ENCODE measurements around the gene MASP1.

The MASP1 gene, protein sequence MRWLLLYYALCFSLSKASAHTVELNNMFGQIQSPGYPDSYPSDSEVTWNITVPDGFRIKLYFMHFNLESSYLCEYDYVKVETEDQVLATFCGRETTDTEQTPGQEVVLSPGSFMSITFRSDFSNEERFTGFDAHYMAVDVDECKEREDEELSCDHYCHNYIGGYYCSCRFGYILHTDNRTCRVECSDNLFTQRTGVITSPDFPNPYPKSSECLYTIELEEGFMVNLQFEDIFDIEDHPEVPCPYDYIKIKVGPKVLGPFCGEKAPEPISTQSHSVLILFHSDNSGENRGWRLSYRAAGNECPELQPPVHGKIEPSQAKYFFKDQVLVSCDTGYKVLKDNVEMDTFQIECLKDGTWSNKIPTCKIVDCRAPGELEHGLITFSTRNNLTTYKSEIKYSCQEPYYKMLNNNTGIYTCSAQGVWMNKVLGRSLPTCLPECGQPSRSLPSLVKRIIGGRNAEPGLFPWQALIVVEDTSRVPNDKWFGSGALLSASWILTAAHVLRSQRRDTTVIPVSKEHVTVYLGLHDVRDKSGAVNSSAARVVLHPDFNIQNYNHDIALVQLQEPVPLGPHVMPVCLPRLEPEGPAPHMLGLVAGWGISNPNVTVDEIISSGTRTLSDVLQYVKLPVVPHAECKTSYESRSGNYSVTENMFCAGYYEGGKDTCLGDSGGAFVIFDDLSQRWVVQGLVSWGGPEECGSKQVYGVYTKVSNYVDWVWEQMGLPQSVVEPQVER

DNA sequence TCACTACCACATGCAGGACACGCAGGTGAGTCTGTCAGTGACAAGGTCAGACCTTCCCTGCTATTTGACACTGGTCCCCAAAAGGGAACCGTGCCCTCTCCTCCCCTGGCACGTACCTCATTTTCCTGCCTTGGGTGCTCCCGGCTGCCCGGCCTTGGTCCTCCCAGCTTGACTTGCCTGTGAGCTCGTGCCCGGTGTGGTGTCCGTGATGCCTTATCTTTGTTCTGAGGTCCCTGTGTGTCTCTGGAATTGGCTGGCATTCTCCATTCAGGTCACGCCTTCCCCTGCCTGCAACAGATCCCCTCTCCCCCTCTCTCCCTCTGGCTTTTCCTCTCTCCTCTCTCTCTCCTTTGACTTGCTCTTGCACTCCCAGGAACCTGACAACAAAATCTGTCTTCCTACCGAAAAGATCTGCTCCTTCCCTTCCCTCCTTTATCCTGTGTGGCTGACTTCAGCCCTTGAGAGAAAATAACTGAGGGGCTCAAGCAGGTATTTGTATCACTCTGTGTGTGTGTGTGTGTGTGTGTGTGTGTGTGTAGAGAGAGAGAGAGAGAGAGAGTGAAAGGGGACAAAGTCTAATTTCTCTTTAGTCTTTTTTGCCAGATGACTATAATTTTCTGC lies at the start of gene MASP1:
MASP1 (minus strand) TSS at position 226 of the 621 bp plus-strand sequence; CDS start at position 121, 105 bp downstream.
- DNase-seq (ENCODE audit: extremely low spot score) = no peak
- ChIA-PET POLR2A (no interaction called here), CTCF (interaction anchor here (1.1 to 3.3 kb wide), 2 partner anchors 16 to 387 kb away, joined by 4 to 11 read pairs; no protein-coding TSS in a partner anchor)
- TF ChIP-seq, protein P1, sequence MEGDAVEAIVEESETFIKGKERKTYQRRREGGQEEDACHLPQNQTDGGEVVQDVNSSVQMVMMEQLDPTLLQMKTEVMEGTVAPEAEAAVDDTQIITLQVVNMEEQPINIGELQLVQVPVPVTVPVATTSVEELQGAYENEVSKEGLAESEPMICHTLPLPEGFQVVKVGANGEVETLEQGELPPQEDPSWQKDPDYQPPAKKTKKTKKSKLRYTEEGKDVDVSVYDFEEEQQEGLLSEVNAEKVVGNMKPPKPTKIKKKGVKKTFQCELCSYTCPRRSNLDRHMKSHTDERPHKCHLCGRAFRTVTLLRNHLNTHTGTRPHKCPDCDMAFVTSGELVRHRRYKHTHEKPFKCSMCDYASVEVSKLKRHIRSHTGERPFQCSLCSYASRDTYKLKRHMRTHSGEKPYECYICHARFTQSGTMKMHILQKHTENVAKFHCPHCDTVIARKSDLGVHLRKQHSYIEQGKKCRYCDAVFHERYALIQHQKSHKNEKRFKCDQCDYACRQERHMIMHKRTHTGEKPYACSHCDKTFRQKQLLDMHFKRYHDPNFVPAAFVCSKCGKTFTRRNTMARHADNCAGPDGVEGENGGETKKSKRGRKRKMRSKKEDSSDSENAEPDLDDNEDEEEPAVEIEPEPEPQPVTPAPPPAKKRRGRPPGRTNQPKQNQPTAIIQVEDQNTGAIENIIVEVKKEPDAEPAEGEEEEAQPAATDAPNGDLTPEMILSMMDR (IDR thresholded peaks at IDR 0.05; ENCODE audit: control extremely low read depth, extremely low read depth, low read depth, missing control alignments) = no peak

DNA sequence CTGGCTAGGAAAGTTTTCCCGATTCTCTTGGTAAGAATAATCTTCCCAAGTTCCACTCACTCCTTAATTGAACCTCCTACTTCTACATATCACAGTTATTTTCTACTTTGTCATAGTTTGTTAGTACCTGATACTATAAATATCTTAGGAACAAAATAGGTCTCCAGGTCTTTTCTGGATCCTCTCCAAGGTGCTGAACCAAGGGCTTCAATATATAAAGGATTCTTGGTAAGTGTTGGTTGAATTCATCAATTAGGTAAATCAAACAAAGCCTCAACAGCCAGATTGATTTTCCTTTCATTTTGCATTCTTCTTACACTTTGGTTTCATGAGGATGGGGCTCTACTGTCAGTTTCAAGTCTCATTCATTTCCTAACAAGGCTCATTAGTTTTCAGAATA lies 49.0 kb upstream of the MASP1 start:
- CTCF ChIA-PET = interaction anchor here (1.2 to 3.3 kb wide), 4 partner anchors 8 to 21 kb away, joined by 3 to 22 read pairs (median 4); no protein-coding TSS in a partner anchor
- no peak for DNase-seq (ENCODE audit: extremely low spot score)
- POLR2A ChIA-PET = no interaction called here
- TF ChIP-seq, protein P1 (IDR thresholded peaks at IDR 0.05; ENCODE audit: control extremely low read depth, extremely low read depth, low read depth, missing control alignments) = no peak

- no peak for DNase-seq (ENCODE audit: extremely low spot score)
- TF ChIP-seq, protein P1 (IDR thresholded peaks at IDR 0.05; ENCODE audit: control extremely low read depth, extremely low read depth, low read depth, missing control alignments) = no peak
- ChIA-PET CTCF (interaction anchor here (5.0 kb wide), 1 partner anchor 18 kb away, joined by 29 read pairs; no protein-coding TSS in a partner anchor), POLR2A (no interaction called here)
Observed at GRCh38 chr3:187336322-187336721, 44.8 kb upstream of the MASP1 start.

DNA sequence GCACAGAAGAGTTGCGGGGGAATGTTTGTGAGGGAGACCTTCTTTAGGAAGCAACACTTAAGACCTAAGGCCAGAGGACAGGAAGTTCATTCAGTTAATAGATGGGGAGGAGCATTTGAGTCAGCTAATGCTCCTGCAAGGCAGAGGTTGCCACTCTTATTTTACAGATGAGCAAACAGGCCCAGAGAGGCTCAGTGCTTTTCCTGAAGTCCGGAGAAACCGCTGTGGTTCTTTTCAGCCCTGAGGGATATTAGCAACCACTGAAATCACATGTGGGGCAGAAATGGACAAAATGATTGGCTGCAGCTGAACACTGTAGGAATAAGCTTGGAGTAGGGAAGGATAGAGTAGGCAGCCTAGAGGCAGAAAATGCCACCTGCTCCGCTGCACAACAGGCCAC lies 43.4 kb upstream of the MASP1 start:
- ChIA-PET CTCF (interaction anchor here (5.0 kb wide), 1 partner anchor 16 kb away, joined by 29 read pairs; no protein-coding TSS in a partner anchor), POLR2A (no interaction called here)
- TF ChIP-seq, protein P1 (IDR thresholded peaks at IDR 0.05; ENCODE audit: control extremely low read depth, extremely low read depth, low read depth, missing control alignments) = no peak
- DNase-seq (ENCODE audit: extremely low spot score) = no peak

- CTCF ChIA-PET = interaction anchor here (5.6 to 19.0 kb wide), 2 partner anchors 10 to 351 kb away, joined by 74 to 653 read pairs; no protein-coding TSS in a partner anchor
- DNase-seq (ENCODE audit: extremely low spot score) = no peak
- POLR2A ChIA-PET = no interaction called here
- TF ChIP-seq, protein P1 (IDR thresholded peaks at IDR 0.05; ENCODE audit: control extremely low read depth, extremely low read depth, low read depth, missing control alignments) = no peak
Observed at GRCh38 chr3:187328691-187329090, 37.2 kb upstream of the MASP1 start.

- CTCF ChIA-PET = interaction anchor here (0.8 to 19.0 kb wide), 5 partner anchors 9 to 352 kb away, joined by 3 to 653 read pairs (median 3); no protein-coding TSS in a partner anchor
- POLR2A ChIA-PET = no interaction called here
- TF ChIP-seq, protein P1 (IDR thresholded peaks at IDR 0.05; ENCODE audit: control extremely low read depth, extremely low read depth, low read depth, missing control alignments) = no peak
- no peak for DNase-seq (ENCODE audit: extremely low spot score)
Observed at GRCh38 chr3:187327845-187328244, 36.3 kb upstream of the MASP1 start.
